ENCODE data around the gene CFAP73.
"Not testable (repeated sequence)": the region's sequence is repeated elsewhere in the genome, so short reads cannot be mapped to it uniquely, and the experiment has no call there.

Gene CFAP73

GRCh38 chr12:113120670-113121370 lies 28.7 kb upstream of the CFAP73 start:
- no peak for DNase-seq

- no peak for DNase-seq
Observed at GRCh38 chr12:113127791-113128199, 21.7 kb upstream of the CFAP73 start.

- no peak for DNase-seq
Observed at GRCh38 chr12:113128802-113129663, 20.5 kb upstream of the CFAP73 start.

- DNase-seq, result no peak
Observed at GRCh38 chr12:113129664-113130456, 19.7 kb upstream of the CFAP73 start.

GRCh38 chr12:113130457-113131135 lies 18.9 kb upstream of the CFAP73 start:
- DNase-seq, result no peak

GRCh38 chr12:113131556-113131955 lies 18.0 kb upstream of the CFAP73 start:
- no peak for DNase-seq

- no peak for DNase-seq
Observed at GRCh38 chr12:113133036-113133435, 16.5 kb upstream of the CFAP73 start.

- no peak for DNase-seq
Observed at GRCh38 chr12:113133666-113134065, 15.9 kb upstream of the CFAP73 start.

- no peak for DNase-seq
Observed at GRCh38 chr12:113134071-113134470, 15.5 kb upstream of the CFAP73 start.

GRCh38 chr12:113134521-113134951 lies 15.0 kb upstream of the CFAP73 start:
- no peak for DNase-seq

- peak; percentile 54 to 83 (median 72) for DNase-seq
Observed at GRCh38 chr12:113135178-113136127, 14.1 kb upstream of the CFAP73 start, which contains the start of gene RASAL1. Gene RASAL1, minus strand, starts transcription at chr12:113135761. Its CDS starts 299 bp downstream, at chr12:113135462.

- DNase-seq, result peak in 4 of 5 experiments; percentile 40 to 88 (median 54)
Observed at GRCh38 chr12:113136128-113136989, 13.2 kb upstream of the CFAP73 start.

GRCh38 chr12:113136990-113137511 lies 12.5 kb upstream of the CFAP73 start:
- DNase-seq, result no peak

- DNase-seq, result no peak
Observed at GRCh38 chr12:113137861-113138783, 11.4 kb upstream of the CFAP73 start.

GRCh38 chr12:113138826-113139225 lies 10.7 kb upstream of the CFAP73 start:
- no peak for DNase-seq

- no peak for DNase-seq
Observed at GRCh38 chr12:113140706-113141105, 8.8 kb upstream of the CFAP73 start.

- DNase-seq, result not testable (repeated sequence)
Observed at GRCh38 chr12:113141716-113142115, 7.8 kb upstream of the CFAP73 start.

GRCh38 chr12:113142173-113142885 lies 7.2 kb upstream of the CFAP73 start:
- no peak for DNase-seq
